ENCODE results near the gene TUSC1. TPM values are rescaled to one million over a fixed set of nuclear protein-coding genes. Genes with fewer than 3 reads are reported as not detected.
"Not testable (repeated sequence)": the region's sequence is repeated elsewhere in the genome, so short reads cannot be mapped to it uniquely, and the experiment has no call there.

Gene TUSC1
- total RNA-seq, 4 donors from 2014 or later = 14.1 to 30.5 (median 19.9) TPM

GRCh38 chr9:25703701-25704357 lies 25.6 kb upstream of the TUSC1 start:
- no peak for DNase-seq (ENCODE audit: low spot score)
- ATAC-seq (ENCODE audit: low FRiP score) = no peak
- TF ChIP-seq CTCF (IDR thresholded peaks at IDR 0.05) = no peak

GRCh38 chr9:25702536-25702935 lies 24.3 kb upstream of the TUSC1 start:
- TF ChIP-seq CTCF (IDR thresholded peaks at IDR 0.05) = no peak
- DNase-seq (ENCODE audit: low spot score) = no peak
- ATAC-seq (ENCODE audit: low FRiP score) = no peak

- ATAC-seq (ENCODE audit: low FRiP score) = not testable (repeated sequence)
Observed at GRCh38 chr9:25700899-25701298, 22.7 kb upstream of the TUSC1 start.

GRCh38 chr9:25700430-25700829 lies 22.2 kb upstream of the TUSC1 start:
- TF ChIP-seq CTCF (IDR thresholded peaks at IDR 0.05) = no peak
- ATAC-seq (ENCODE audit: low FRiP score) (no peak), DNase-seq (ENCODE audit: low spot score) (no peak)

More at GRCh38 chr9:25700899-25701298, 22.7 kb upstream of the TUSC1 start:
- DNase-seq (ENCODE audit: low spot score) = not testable (repeated sequence)

- DNase-seq (ENCODE audit: low spot score) (no peak), ATAC-seq (ENCODE audit: low FRiP score) (no peak)
- TF ChIP-seq CTCF (IDR thresholded peaks at IDR 0.05) = no peak
Observed at GRCh38 chr9:25691786-25692185, 13.5 kb upstream of the TUSC1 start.

GRCh38 chr9:25684321-25684720 lies 6.1 kb upstream of the TUSC1 start:
- TF ChIP-seq CTCF (IDR thresholded peaks at IDR 0.05) = no peak
- DNase-seq (ENCODE audit: low spot score) (no peak), ATAC-seq (ENCODE audit: low FRiP score) (no peak)

GRCh38 chr9:25681266-25681665 lies 3.0 kb upstream of the TUSC1 start:
- no peak for DNase-seq (ENCODE audit: low spot score)
- TF ChIP-seq CTCF (IDR thresholded peaks at IDR 0.05) = no peak
- ATAC-seq (ENCODE audit: low FRiP score) = peak; percentile 52
